Vagina (tissue), 2 donors: Measurements from ENCODE around the gene TMC3. TPM values are rescaled to one million over a fixed set of nuclear protein-coding genes. Genes with fewer than 3 reads are reported as not detected.

ENCODE experiments used
- DNase-seq, 2 donors: peaks; one replicate each; pipeline ENCODE4 v3.0.0-alpha.2; 2017; ENCODE audit errors: extremely low spot score in 2 of 2
- H3K27ac ChIP-seq: fragments of 200-600 bp; sonication (generic); one replicate; pipeline ENCODE4 v1.5.1; 2019
- H3K27me3 ChIP-seq: fragments of 200-600 bp; sonication (generic); one replicate; pipeline ENCODE4 v1.5.1; 2019
- H3K36me3 ChIP-seq, 2 donors: fragments of 200-600 bp; sonication (generic); one replicate each; pipeline ENCODE4 v1.5.1; 2017 to 2019
- H3K4me1 ChIP-seq: fragments of 200-600 bp; sonication (generic); one replicate; pipeline ENCODE4 v1.5.1; 2019
- H3K4me3 ChIP-seq, 2 donors: fragments of 200-600 bp; sonication (generic); 1 replicate in 1 of 2; 2 replicates in 1 of 2; pipeline ENCODE4 v1.5.1; 2016 to 2019
- H3K9me3 ChIP-seq: fragments of 200-600 bp; sonication (generic); one replicate; pipeline ENCODE4 v1.5.1; 2019
- POLR2A ChIP-seq, 2 donors: fragments of 450-650 bp; IDR thresholded peaks; one replicate each; pipeline ENCODE4 v1.6.1; 2017; ENCODE audit warnings: antibody characterized with exemption in 2 of 2, mild to moderate bottlenecking in 2 of 2, moderate library complexity in 2 of 2
- POLR2AphosphoS5 ChIP-seq, 2 donors: sonication (generic); formaldehyde crosslinking; IDR thresholded peaks; one replicate each; pipeline ENCODE4 v1.9.0; 2017; ENCODE audit warnings: antibody characterized with exemption in 2 of 2, mild to moderate bottlenecking in 2 of 2, low read depth in 1 of 2; ENCODE audit not compliant: insufficient read depth in 1 of 2
- intact Hi-C: fragments of 100-400 bp; cut with DNase I; formaldehyde crosslinking; loops from one replicate; pipeline ENCODE4 v1.15.1; 2023
- total RNA-seq: library from RNA; depleted of rRNA; stranded (reverse); fragments of >200 nt; gene quantifications from one replicate; pipeline ENCODE4 v1.2.3, GENCODE V29; 2016
- TF ChIP-seq, protein P1 (sequence below), 3 experiments: fragments of 450-650 bp in 2 of 3; fragments of 200-600 bp in 1 of 3; sonication (generic) in 1 of 3; IDR thresholded peaks; one replicate each; pipeline ENCODE4 v1.5.1; 2017 to 2019; ENCODE audit warnings: antibody characterized with exemption in 3 of 3, mild to moderate bottlenecking in 2 of 3, moderate library complexity in 2 of 3

TMC3 gene
- total RNA-seq, 1 donor from 2014 or later = 2.7 TPM

DNA sequence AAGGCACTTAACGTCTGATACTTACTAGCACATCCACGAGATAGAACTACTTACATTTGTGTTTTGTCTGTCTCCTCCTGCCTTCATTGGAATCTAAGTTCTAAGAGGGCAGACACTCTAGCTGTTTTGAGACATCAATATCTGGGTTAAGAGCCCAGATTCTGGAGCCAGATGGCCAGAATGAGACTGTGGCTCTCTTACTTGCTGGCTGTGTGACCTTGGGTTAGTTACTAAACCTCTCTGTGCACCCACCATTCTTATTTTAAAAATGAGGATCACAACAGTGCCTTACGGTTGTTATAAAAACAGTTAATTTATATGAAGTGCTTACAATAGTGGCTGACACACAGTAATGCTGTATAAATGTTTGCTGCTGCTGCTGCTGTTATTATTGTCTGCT is 57.7 kb downstream of the TMC3 start:
- Histone ChIP-seq H3K36me3 (peaks cover 0 to 54% of the 10 kb centered on the region in 2 donors), H3K27me3 (no peaks in the 10 kb centered on the region), H3K9me3 (no peaks in the 10 kb centered on the region), H3K4me1 (peaks cover 24% of the 10 kb centered on the region), H3K4me3 (no peak overlapping the region), H3K27ac (peak overlapping the region; percentile 54)
- intact Hi-C loops = no loop called here
- DNase-seq = no peak
- no peak for TF ChIP-seq POLR2AphosphoS5 (IDR thresholded peaks at IDR 0.05; ENCODE audit: insufficient read depth in 1 of 2, low read depth in 1 of 2)
- TF ChIP-seq, protein P1, sequence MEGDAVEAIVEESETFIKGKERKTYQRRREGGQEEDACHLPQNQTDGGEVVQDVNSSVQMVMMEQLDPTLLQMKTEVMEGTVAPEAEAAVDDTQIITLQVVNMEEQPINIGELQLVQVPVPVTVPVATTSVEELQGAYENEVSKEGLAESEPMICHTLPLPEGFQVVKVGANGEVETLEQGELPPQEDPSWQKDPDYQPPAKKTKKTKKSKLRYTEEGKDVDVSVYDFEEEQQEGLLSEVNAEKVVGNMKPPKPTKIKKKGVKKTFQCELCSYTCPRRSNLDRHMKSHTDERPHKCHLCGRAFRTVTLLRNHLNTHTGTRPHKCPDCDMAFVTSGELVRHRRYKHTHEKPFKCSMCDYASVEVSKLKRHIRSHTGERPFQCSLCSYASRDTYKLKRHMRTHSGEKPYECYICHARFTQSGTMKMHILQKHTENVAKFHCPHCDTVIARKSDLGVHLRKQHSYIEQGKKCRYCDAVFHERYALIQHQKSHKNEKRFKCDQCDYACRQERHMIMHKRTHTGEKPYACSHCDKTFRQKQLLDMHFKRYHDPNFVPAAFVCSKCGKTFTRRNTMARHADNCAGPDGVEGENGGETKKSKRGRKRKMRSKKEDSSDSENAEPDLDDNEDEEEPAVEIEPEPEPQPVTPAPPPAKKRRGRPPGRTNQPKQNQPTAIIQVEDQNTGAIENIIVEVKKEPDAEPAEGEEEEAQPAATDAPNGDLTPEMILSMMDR (IDR thresholded peaks at IDR 0.05) = no peak

DNA sequence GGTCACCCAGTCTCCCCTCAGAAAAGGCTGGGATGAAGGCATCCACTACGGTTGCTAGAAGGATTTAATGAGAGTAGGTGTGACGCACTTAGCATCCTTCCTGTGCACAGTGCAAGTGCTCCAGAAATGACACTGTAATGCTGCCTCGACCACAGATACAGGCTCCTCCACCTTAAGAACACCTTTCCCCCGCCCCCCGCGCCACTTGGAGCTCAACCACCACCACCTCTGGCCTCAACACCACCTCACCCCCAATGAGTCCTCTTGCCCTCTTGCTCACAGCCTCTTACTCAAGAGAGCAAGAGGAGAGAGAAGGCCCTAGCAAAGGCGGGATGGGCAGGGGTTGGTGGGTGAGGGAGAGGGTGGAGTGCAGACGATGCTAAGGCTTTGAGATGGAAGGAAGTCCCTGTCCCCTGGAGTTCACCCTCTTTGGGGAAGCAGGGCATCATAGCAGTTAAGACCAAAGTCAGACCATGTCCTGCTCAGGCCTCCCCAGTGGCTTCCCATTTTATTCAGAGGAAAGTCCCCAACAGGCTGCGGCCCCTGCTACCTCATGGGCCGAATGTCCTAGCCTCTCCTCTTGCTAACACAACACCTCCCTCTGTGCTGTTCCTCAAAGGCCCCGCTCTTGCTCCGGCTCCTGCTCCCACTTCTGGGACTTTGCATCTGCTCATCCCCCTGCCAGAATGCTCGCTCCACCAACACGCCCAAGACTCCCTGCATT is 58.4 kb downstream of the TMC3 start:
- Histone ChIP-seq H3K27me3 (no peaks in the 10 kb centered on the region), H3K4me3 (no peak overlapping the region), H3K36me3 (peaks cover 0 to 52% of the 10 kb centered on the region in 2 donors), H3K27ac (peak overlapping the region; percentile 54), H3K4me1 (peaks cover 31% of the 10 kb centered on the region), H3K9me3 (no peaks in the 10 kb centered on the region)
- TF ChIP-seq, protein P1 (IDR thresholded peaks at IDR 0.05) = no peak
- TF ChIP-seq POLR2AphosphoS5 (IDR thresholded peaks at IDR 0.05; ENCODE audit: insufficient read depth in 1 of 2, low read depth in 1 of 2) (no peak), POLR2A (IDR thresholded peaks at IDR 0.05) (no peak)
- DNase-seq = no peak
- intact Hi-C loops = no loop called here

DNA sequence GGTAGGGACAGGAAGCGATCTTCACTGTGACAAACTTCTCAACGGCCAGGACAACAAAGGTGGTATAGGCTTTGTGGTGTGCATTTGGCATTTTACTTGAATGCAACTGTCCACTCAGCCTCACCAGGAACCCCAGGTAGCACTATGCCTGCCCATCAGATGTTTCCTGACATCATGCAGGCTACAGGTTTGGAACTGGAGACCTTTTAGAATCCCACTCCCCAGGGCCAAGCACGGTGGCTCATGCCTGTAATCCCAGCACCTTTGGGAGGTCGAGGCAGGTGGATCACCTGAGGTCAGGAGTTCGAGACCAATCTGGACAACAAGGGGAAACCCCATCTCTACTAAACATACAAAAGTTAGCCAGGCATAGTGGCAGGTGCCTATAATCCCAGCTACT is 59.6 kb downstream of the TMC3 start:
- Histone ChIP-seq H3K27ac (peak overlapping the region; percentile 83), H3K36me3 (peaks cover 0 to 45% of the 10 kb centered on the region in 2 donors), H3K27me3 (no peaks in the 10 kb centered on the region), H3K4me1 (peaks cover 31% of the 10 kb centered on the region), H3K9me3 (no peaks in the 10 kb centered on the region), H3K4me3 (no peak overlapping the region)
- DNase-seq = no peak
- TF ChIP-seq, protein P1 (IDR thresholded peaks at IDR 0.05) = no peak
- TF ChIP-seq POLR2AphosphoS5 (IDR thresholded peaks at IDR 0.05; ENCODE audit: insufficient read depth in 1 of 2, low read depth in 1 of 2) (no peak), POLR2A (IDR thresholded peaks at IDR 0.05) (no peak)
- intact Hi-C loops = no loop called here

DNA sequence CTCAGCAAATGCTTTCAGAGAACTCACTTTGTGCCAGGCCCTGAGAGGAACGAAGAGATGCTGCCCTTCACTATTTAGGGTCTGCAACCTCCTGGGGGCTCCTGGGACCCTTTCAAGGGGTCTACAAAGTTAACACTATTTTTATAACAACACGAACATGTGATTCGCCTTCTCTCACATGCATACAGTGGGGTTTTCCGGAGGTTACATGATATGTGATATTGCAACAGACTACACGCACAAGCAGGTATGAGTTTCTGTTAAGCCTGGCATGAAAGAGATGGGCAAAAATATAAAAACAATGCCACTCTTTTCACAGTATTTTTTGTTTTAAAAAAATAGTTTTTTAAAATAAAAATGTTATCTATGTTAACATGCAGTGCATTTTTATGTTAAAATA is 60.3 kb downstream of the TMC3 start:
- Histone ChIP-seq H3K4me3 (no peak overlapping the region), H3K27me3 (no peaks in the 10 kb centered on the region), H3K9me3 (no peaks in the 10 kb centered on the region), H3K4me1 (peaks cover 31% of the 10 kb centered on the region), H3K27ac (peak overlapping the region; percentile 83), H3K36me3 (peaks cover 0 to 47% of the 10 kb centered on the region in 2 donors)
- DNase-seq = no peak
- intact Hi-C loops = no loop called here
- TF ChIP-seq, protein P1 (IDR thresholded peaks at IDR 0.05) = no peak
- TF ChIP-seq POLR2A (IDR thresholded peaks at IDR 0.05) (no peak), POLR2AphosphoS5 (IDR thresholded peaks at IDR 0.05; ENCODE audit: insufficient read depth in 1 of 2, low read depth in 1 of 2) (no peak)

DNA sequence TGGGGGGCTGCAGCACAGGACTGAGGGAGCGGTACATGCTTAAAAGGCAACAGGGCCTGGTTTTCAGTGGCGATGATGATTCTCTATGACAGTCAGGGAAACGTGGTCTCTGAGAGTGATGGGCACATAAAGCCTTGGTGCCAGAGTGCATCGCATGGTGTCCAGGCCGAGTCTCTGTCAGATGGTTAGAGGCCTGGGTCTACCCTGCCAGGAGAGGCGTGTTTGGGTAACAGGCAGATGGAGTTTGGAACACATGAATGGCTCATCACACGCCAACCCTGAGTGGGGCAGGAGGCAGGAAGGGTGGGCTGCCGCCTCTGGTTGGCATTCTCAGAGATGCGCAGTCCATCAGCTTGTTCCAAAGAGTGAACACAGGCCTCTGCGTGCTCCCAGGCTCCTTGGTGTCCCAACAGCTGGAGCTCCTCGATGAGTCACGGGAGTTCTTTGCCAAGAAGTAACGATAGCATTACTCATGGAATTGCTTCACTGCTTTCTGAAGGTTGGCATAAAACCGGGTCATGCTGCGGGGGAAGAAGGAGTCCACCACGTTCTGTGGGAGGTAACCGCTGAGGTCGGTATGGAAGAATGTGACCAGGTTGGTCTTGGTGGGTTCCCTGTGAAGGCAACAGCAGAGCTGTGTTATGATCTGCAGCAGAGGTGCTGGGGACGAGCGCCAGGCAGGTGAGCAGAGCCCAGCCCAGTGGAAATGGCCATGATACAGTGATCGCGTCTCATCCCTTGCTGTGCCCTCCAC is 61.0 kb downstream of the TMC3 start:
- peak overlapping the region; percentile 83 for H3K27ac ChIP-seq
- H3K4me3 ChIP-seq = no peak overlapping the region
- peaks cover 0 to 45% of the 10 kb centered on the region in 2 donors for H3K36me3 ChIP-seq
- peak in 1 of 2 donors; percentile 97 for DNase-seq
- no peaks in the 10 kb centered on the region for H3K9me3 ChIP-seq
- peaks cover 31% of the 10 kb centered on the region for H3K4me1 ChIP-seq
- TF ChIP-seq POLR2AphosphoS5 (IDR thresholded peaks at IDR 0.05; ENCODE audit: insufficient read depth in 1 of 2, low read depth in 1 of 2) = peak; percentile 83 to 93
- TF ChIP-seq, protein P1 (IDR thresholded peaks at IDR 0.05) = no peak
- intact Hi-C loops = no loop called here
- H3K27me3 ChIP-seq = no peaks in the 10 kb centered on the region
